ENCODE data around the gene CHCHD1.

DNA sequence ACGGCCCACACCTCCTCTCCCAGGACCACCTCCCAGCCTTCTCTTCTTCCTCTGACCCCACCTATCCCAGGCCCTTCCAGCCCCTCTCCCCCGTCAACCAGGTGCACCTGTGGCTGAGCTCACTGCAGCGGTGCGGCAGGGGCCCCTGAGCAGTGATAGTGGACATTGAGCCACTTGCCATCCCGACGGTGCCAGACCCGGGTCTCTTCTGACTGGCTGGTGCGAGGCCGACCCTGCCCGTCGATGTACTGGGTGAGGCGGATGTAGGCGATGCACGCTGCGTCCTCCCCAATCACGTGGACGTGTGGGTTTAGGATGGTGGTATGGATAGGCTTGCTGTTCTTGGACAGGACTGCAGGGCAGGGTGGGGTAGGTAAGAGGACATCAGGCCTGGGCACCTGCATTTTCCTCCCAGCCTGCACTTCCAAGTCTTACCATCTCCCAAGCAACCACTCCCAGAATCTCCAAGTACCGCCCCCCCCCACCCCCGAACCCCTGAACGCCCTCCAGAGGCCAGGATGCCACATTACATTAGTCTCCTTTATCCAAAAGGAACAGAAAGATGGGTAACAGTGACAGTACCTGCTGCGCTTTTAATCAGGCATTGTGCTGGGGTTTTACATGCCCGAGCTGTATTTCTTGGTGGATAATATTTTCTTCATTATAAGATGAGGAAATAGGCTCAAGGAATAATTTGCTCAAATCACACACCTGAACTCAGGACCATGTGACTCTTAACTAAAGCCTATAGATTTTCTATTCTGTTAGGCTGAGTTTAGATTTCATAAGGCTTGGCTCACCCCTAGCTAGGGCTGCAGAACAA lies 33.3 kb downstream of the CHCHD1 start:
- TF ChIP-seq JUN (IDR thresholded peaks at IDR 0.05; ENCODE audit: borderline replicate concordance, insufficient read depth, insufficient read length, low read depth), result no peak
- TF ChIP-seq, protein P1, sequence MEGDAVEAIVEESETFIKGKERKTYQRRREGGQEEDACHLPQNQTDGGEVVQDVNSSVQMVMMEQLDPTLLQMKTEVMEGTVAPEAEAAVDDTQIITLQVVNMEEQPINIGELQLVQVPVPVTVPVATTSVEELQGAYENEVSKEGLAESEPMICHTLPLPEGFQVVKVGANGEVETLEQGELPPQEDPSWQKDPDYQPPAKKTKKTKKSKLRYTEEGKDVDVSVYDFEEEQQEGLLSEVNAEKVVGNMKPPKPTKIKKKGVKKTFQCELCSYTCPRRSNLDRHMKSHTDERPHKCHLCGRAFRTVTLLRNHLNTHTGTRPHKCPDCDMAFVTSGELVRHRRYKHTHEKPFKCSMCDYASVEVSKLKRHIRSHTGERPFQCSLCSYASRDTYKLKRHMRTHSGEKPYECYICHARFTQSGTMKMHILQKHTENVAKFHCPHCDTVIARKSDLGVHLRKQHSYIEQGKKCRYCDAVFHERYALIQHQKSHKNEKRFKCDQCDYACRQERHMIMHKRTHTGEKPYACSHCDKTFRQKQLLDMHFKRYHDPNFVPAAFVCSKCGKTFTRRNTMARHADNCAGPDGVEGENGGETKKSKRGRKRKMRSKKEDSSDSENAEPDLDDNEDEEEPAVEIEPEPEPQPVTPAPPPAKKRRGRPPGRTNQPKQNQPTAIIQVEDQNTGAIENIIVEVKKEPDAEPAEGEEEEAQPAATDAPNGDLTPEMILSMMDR (IDR thresholded peaks at IDR 0.05; ENCODE audit: extremely low read depth in 1 of 2, insufficient read depth in 1 of 2, low read depth in 1 of 2, low read length in 2 of 2), result peak in 1 of 2 donors; percentile 38
- no peak for TF ChIP-seq MYC (IDR thresholded peaks at IDR 0.05; ENCODE audit: low read depth, low read length)
- TF ChIP-seq POLR2A (IDR thresholded peaks at IDR 0.05; ENCODE audit: low read depth, low read length), result no peak
- TF ChIP-seq POLR2AphosphoS5 (IDR thresholded peaks at IDR 0.05; ENCODE audit: insufficient read depth, low read depth, low read length), result no peak
- TF ChIP-seq EZH2 (IDR thresholded peaks at IDR 0.05; ENCODE audit: borderline replicate concordance, low read depth, low read length, severe bottlenecking), result no peak
- TF ChIP-seq, protein P2, sequence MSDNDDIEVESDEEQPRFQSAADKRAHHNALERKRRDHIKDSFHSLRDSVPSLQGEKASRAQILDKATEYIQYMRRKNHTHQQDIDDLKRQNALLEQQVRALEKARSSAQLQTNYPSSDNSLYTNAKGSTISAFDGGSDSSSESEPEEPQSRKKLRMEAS (IDR thresholded peaks at IDR 0.05; ENCODE audit: insufficient read depth, insufficient read length), result no peak
- no peak for TF ChIP-seq GATA2 (IDR thresholded peaks at IDR 0.05; ENCODE audit: insufficient read depth, insufficient read length, low read depth, low read length)
